Measurements from ENCODE around the gene CDKN2B-AS1. TPM values are rescaled to one million over a fixed set of nuclear protein-coding genes. Genes with fewer than 3 reads are reported as not detected.
A peak's percentile ranks its signal among the peaks of the same experiment; 100 is the strongest.

The CDKN2B-AS1 gene
- total and polyA plus RNA-seq, 2 of the 13 experiments (the other 11 are each of a cell fraction or from before 2014, with no cell fraction given): 0.64 to 2.3 TPM

DNA sequence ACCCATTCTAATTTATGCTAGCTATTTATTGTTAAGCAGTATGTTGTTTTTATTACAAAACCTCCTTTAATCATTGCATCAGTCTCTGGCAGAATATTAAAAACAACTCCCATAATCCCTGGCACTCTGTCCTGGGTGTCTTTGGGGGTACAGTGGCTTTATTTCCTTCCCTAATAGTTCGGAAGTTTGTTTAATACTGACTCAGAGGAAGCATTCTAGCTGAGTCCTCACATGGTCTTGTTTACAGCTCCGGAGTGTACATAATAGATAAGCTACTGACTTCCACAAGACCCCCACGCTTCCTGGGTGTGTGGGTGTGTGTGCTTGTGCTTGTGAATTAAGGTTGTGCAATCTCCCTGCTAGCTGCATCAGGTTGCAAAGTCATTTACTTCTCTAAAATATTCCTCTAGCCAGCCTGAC, 164.3 kb downstream of the CDKN2B-AS1 start:
- FAIRE-seq (peak; percentile 12), ATAC-seq (peak; percentile 97), DNase-seq (ENCODE audit: low spot score) (peak; percentile 85)
- Histone ChIP-seq H3K9ac (ENCODE audit: insufficient read depth, low read depth, low read length) (no peak overlapping the region), H3K4me1 (ENCODE audit: insufficient read depth, low read length) (peaks cover 25% of the 10 kb centered on the region), H2AFZ (ENCODE audit: low read length) (no peak overlapping the region), H4K20me1 (ENCODE audit: insufficient read depth, low read length) (no peaks in the 10 kb centered on the region), H3K9me3 (ENCODE audit: low read length) (no peaks in the 10 kb centered on the region), H3K27ac (ENCODE audit: extremely low read length, insufficient read depth, low read length) (no peak overlapping the region), H3K79me2 (ENCODE audit: insufficient read depth, low read length) (no peaks in the 10 kb centered on the region), H3K4me3 (replicated peaks in 1 of 3; ENCODE audit: insufficient read depth in 1 of 3, low read depth in 2 of 3, low read length in 3 of 3) (no peak overlapping the region), H3K36me3 (replicated peaks in 1 of 2; ENCODE audit: control insufficient read depth in 1 of 2, insufficient read depth in 2 of 2, low read length in 2 of 2) (no peaks in the 10 kb centered on the region), H3K27me3 (ENCODE audit: control insufficient read depth in 1 of 2, insufficient read depth in 2 of 2, low read length in 2 of 2) (no peaks in the 10 kb centered on the region), H3K4me2 (ENCODE audit: low read depth, low read length) (0 out of 2 replicates have a peak overlapping the region, but pooled peaks have one; percentile 14)
- ChIA-PET POLR2A (interaction anchor here (0.8 to 1.7 kb wide), 5 partner anchors 11 to 79 kb away, joined by 3 to 9 read pairs (median 3); no protein-coding TSS in a partner anchor), CTCF (ENCODE audit: low intra/inter-chr PET ratio, low total read pairs) (no interaction called here)
- in situ Hi-C loops (cut with HindIII; ENCODE audit: extremely low pct_ligation_motif_present, low pct_unique_long_range_greater_than_20kb) (no loop called here), intact Hi-C loops (cut with micrococcal nuclease; ENCODE audit: unreplicated experiment) (no loop called here)
- BruUV-seq (replicated peaks): no TSS peak
- WGBS (ENCODE audit: low lambda C conversion rate): 0% methylated on average over 3 of the region's 3 CpGs
- TF ChIP-seq ZBTB38 (CRISPR knock-in tag; IDR thresholded peaks at IDR 0.05) (no peak), ZNF280D (CRISPR knock-in tag; IDR thresholded peaks at IDR 0.05) (no peak), TAF15 (IDR thresholded peaks at IDR 0.05; ENCODE audit: low read depth, low read length, poor library complexity, severe bottlenecking) (no peak), ZNF274 (CRISPR knock-in tag; IDR thresholded peaks at IDR 0.05) (no peak), ZBTB42 (CRISPR knock-in tag; IDR thresholded peaks at IDR 0.05) (no peak), ZNF407 (CRISPR knock-in tag; IDR thresholded peaks at IDR 0.05; ENCODE audit: not compliant biosample characterization) (no peak)
- TF ChIP-seq, protein P1, sequence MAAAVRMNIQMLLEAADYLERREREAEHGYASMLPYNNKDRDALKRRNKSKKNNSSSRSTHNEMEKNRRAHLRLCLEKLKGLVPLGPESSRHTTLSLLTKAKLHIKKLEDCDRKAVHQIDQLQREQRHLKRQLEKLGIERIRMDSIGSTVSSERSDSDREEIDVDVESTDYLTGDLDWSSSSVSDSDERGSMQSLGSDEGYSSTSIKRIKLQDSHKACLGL (CRISPR knock-in tag; IDR thresholded peaks at IDR 0.05): no peak
- TF ChIP-seq, protein P2, sequence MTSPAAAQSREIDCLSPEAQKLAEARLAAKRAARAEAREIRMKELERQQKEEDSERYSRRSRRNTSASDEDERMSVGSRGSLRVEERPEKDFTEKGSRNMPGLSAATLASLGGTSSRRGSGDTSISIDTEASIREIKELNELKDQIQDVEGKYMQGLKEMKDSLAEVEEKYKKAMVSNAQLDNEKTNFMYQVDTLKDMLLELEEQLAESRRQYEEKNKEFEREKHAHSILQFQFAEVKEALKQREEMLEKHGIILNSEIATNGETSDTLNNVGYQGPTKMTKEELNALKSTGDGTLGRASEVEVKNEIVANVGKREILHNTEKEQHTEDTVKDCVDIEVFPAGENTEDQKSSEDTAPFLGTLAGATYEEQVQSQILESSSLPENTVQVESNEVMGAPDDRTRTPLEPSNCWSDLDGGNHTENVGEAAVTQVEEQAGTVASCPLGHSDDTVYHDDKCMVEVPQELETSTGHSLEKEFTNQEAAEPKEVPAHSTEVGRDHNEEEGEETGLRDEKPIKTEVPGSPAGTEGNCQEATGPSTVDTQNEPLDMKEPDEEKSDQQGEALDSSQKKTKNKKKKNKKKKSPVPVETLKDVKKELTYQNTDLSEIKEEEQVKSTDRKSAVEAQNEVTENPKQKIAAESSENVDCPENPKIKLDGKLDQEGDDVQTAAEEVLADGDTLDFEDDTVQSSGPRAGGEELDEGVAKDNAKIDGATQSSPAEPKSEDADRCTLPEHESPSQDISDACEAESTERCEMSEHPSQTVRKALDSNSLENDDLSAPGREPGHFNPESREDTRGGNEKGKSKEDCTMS (CRISPR knock-in tag; conservative IDR thresholded peaks at IDR 0.05): no peak

Data from HepG2 (cell line).